ENCODE data around the gene WDR83.
"Not testable (repeated sequence)": the region's sequence is repeated elsewhere in the genome, so short reads cannot be mapped to it uniquely, and the experiment has no call there.

WDR83 gene

DNA sequence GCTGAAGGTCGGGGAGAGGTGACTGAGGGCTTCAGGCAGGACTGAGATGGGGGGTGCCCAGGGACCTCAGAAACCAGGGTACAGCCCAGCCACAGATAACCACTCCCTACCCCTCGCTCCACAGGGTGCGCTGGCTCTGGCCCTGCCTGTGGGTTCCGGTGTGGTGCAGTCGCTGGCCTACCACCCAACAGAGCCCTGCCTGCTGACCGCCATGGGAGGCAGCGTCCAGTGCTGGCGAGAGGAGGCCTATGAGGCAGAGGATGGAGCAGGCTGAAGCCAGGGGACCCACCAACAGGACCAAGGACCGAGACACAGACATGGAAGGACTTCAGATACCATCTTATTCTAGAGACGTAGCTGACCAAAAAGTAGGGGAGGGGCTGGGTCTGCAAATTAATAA, 8.8 kb downstream of the WDR83 start:
- no peak overlapping the region for H3K4me3 ChIP-seq (ENCODE audit: low read length)
- TF ChIP-seq, protein P1, sequence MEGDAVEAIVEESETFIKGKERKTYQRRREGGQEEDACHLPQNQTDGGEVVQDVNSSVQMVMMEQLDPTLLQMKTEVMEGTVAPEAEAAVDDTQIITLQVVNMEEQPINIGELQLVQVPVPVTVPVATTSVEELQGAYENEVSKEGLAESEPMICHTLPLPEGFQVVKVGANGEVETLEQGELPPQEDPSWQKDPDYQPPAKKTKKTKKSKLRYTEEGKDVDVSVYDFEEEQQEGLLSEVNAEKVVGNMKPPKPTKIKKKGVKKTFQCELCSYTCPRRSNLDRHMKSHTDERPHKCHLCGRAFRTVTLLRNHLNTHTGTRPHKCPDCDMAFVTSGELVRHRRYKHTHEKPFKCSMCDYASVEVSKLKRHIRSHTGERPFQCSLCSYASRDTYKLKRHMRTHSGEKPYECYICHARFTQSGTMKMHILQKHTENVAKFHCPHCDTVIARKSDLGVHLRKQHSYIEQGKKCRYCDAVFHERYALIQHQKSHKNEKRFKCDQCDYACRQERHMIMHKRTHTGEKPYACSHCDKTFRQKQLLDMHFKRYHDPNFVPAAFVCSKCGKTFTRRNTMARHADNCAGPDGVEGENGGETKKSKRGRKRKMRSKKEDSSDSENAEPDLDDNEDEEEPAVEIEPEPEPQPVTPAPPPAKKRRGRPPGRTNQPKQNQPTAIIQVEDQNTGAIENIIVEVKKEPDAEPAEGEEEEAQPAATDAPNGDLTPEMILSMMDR (IDR thresholded peaks at IDR 0.05; ENCODE audit: insufficient read depth, low read depth, low read length, missing control alignments), result no peak
- no peak for DNase-seq (ENCODE audit: low read depth)

DNA sequence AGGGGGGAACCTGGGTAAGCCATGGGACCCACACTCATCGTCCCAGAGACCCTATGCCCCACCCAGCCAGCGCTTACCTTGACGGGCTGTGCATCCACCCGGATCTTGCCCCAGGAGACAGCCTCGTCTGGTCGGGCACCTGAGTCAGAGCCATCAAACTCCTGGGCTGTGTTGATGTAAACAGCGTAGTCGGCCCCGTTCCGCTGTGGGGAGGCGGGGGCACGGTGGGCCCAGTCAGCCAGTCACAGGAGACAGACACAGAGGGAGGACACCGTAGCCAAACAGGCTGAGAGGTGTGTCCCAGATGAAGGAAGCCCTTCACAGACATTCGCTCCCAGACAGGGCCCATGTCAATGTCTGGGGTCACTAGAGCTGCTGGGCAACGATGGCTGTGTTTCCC, 9.3 kb downstream of the WDR83 start:
- TF ChIP-seq, protein P1 (IDR thresholded peaks at IDR 0.05; ENCODE audit: insufficient read depth, low read depth, low read length, missing control alignments), result no peak
- no peak for DNase-seq (ENCODE audit: low read depth)

DNA sequence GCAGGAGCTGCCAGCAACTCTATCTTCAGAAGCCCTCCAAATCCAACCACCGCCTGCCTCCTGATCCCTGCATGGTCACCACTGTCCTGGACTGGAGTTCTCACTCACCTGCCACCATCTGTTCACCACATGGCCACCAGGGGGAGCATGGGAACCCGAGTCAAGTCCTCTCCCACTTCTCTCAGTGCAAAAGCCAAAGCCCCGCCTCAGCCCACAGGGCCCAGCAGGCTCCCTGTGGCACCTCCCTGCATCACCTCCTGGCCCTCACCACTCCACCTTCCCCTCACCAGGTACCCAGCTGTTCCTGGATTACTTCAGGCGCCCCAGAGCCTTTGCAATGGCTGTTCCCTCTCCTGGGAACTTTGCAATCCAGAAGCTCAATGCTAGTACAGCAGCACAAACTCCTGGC, 9.8 kb downstream of the WDR83 start:
- TF ChIP-seq, protein P1 (IDR thresholded peaks at IDR 0.05; ENCODE audit: insufficient read depth, low read depth, low read length, missing control alignments), result peak; percentile 85
- no peak overlapping the region for H3K4me3 ChIP-seq (ENCODE audit: low read length)
- DNase-seq (ENCODE audit: low read depth), result peak; percentile 80

More for the DNA sequence above, 9.3 kb downstream of the WDR83 start:
- H3K4me3 ChIP-seq (ENCODE audit: low read length), result no peak overlapping the region

DNA sequence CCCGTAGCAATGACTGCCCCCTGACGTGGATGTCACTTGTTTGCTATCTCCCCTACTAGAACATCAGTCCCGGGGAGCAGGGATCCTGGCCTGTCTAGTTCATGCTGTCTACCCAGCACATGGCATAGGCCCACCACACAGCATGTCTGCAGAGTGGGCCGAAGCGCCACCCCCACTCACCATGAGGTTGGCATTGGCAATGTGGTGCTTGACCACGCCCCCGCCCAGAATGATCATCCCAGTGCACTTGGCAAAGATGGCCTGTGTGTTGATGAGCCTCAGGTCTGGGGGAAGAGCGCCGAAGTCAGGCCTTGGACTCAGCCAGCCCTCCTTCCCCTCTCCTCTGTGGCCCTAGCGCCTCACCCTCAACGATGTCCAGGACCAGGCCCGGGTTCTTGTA, 10.3 kb downstream of the WDR83 start:
- DNase-seq (ENCODE audit: low read depth), result no peak
- H3K4me3 ChIP-seq (ENCODE audit: low read length), result no peak overlapping the region
- TF ChIP-seq, protein P1 (IDR thresholded peaks at IDR 0.05; ENCODE audit: insufficient read depth, low read depth, low read length, missing control alignments), result no peak

DNA sequence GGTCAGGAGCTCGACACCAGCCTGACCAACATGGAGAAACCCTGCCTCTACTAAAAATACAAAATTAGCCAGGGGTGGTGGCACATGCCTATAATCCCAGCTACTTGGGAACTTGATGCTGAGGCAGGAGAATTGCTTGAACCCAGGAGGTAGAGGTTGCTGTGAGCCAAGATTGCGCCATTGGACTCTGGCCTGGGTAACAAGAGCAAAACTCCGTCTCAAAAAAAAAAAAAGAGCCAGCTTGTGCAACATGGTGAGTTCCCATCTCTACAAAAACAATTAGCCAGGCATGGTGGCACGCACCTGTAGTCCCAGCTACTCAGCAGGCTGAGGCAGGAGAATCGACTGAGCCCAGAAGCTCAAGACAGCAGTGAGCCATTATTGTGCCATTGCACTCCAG, 11.4 kb downstream of the WDR83 start:
- H3K4me3 ChIP-seq (ENCODE audit: low read length); DNase-seq (ENCODE audit: low read depth): not testable (repeated sequence)

DNA sequence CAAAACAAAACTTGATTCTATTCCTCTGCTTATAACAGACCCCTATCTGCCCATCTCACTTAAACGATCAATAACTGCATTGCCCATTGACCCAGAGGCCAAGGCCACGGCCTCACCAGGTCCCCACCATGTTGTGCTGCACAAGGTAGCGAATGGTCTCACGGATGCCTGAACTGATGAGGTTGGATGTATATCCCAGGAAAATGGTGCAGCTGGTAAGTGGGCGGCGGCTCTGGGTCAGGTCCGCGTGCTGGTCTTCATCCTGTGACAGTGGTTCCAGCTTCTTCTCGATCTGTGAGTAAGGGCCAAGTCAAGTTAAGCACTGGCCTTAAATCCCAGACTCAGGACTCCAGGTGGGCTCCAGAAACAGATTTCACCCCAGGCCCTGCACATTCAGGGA, 13.4 kb downstream of the WDR83 start:
- TF ChIP-seq, protein P1 (IDR thresholded peaks at IDR 0.05; ENCODE audit: insufficient read depth, low read depth, low read length, missing control alignments), result no peak
- no peak for DNase-seq (ENCODE audit: low read depth)
- no peak overlapping the region for H3K4me3 ChIP-seq (ENCODE audit: low read length)

DNA sequence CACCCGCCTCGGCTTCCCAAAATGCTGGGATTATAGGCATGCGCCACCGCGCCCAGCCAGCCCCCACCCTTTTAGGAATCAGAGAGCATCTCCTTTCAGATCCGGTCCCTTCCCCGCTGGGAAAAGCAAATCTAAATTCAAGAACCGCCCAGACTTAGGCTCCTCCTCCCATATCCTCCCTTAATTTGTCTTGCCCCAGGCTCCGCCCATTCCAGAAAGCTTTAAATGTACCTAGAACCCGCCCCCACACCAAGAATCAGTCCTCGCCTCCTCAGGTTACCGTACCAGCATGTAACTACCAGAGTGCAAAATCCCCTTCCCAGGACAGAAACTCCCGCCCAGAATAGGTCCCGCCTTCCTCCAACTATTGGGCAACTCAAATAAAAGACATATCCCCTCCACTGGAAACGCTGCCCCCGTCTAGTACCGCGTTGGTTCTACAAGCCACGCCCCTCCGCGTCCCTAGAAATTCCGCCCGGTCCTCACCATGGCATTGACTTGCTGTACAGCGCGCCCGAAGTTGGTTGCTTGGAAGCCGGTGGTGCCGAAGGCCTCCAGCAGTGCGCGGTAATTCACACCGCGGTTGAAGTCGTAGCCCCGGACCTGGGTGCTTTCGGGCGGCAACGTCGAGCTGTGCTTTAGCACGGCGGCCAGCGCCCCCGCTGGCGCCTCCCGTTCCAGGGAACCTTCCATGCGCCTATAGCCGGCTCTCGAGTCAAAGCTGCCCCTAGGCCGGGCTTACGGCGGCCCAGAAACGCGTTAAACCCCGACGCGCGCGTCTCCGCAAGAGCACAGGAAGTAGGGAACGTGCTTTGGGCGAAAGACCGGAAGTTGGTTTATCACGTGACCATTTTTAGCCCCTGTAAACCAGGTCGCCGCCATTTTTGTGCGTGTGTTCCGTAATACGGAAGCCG, 14.7 kb downstream of the WDR83 start, which contains the start of gene DHPS:
Gene DHPS (minus strand): TSS at position 807 of the 914 bp plus-strand sequence. CDS start 114 bp downstream, at position 693.
- DNase-seq (ENCODE audit: low read depth), result peak; percentile 98
- H3K4me3 ChIP-seq (ENCODE audit: low read length), result peak within 1 kb of the TSS; percentile 97
- TF ChIP-seq, protein P1 (IDR thresholded peaks at IDR 0.05; ENCODE audit: insufficient read depth, low read depth, low read length, missing control alignments), result no peak
